Ascending aorta (tissue), 2 donors: ENCODE data around the gene NPB. TPM values are rescaled to one million over a fixed set of nuclear protein-coding genes. Genes with fewer than 3 reads are reported as not detected.

Source experiments
- DNase-seq, 2 donors: peaks; one replicate each; pipeline ENCODE4 v3.0.0-alpha.2; 2019; ENCODE audit warnings: low spot score in 2 of 2
- H3K27ac ChIP-seq, 2 donors: fragments of 200-600 bp; sonication (generic); one replicate each; pipeline ENCODE4 v1.5.1; 2016 to 2017; ENCODE audit warnings: mild to moderate bottlenecking in 1 of 2
- H3K27me3 ChIP-seq: fragments of 200-600 bp; sonication (generic); one replicate; pipeline ENCODE4 v1.5.1; 2017
- H3K36me3 ChIP-seq, 2 donors: fragments of 200-600 bp; sonication (generic); one replicate each; pipeline ENCODE4 v1.5.1; 2016
- H3K4me1 ChIP-seq, 2 donors: fragments of 200-600 bp; sonication (generic); one replicate each; pipeline ENCODE4 v1.5.1; 2016 to 2017; ENCODE audit warnings: mild to moderate bottlenecking in 1 of 2
- H3K4me3 ChIP-seq, 2 donors: fragments of 200-600 bp; sonication (generic); one replicate each; pipeline ENCODE4 v1.5.1; 2016 to 2017; ENCODE audit warnings: mild to moderate bottlenecking in 1 of 2
- H3K9me3 ChIP-seq, 2 donors: fragments of 200-600 bp; sonication (generic); one replicate each; pipeline ENCODE4 v1.5.1; 2016
- CTCF ChIP-seq, 3 experiments: fragments of 200-600 bp in 2 of 3; fragments of 450-650 bp in 1 of 3; sonication (generic) in 2 of 3; IDR thresholded peaks; one replicate each; pipeline ENCODE4 v1.5.1; 2016 to 2019; ENCODE audit warnings: antibody characterized with exemption in 3 of 3, mild to moderate bottlenecking in 1 of 3, moderate library complexity in 1 of 3
- intact Hi-C: fragments of 100-400 bp; cut with DNase I; formaldehyde crosslinking; loops from one replicate; pipeline ENCODE4 v1.15.1; 2023
- total RNA-seq: library from RNA; depleted of rRNA; stranded (reverse); fragments of >200 nt; gene quantifications from one replicate; pipeline ENCODE4 v1.1.0, GENCODE V29; 2016

NPB gene
- total RNA-seq, 1 donor from 2014 or later, result 1.5 TPM

DNA sequence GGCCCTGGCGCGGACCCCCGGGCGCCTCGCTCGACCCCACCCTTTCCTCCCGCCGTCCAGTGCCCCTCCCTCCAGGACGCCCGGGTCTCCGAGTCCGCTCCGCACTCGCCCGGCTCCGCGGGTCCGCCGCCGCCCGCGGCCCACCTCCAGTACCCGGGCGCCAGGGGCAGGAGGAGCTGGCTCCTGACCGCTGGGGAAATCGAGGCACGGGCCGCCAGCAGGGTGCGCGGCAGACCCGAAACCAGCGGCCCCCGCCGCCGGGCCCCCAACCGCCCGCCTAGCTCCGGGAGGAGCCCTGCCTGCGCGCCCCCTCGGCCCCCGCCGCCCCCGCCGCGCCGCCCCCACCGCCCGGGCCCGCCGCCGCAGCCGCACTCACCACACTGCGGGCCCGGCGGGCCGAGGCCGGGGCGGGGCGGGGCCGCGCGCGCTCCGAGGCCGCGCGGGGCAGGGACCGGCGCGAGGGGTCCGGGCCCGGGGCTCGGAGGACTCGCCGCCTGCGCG, 25.2 kb downstream of the NPB start:
- H3K4me1 ChIP-seq, result peaks cover 26 to 46% of the 10 kb centered on the region in 2 donors
- intact Hi-C loops, result loop anchor here (1.0 to 5.0 kb wide), 5 partner anchors 16 to 224 kb away; partner anchors contain the start of genes ARHGDIA, ASPSCR1, FASN and MRPL12
- H3K4me3 ChIP-seq, result peak overlapping the region; percentile 85 to 97
- no peaks in the 10 kb centered on the region for H3K27me3 ChIP-seq
- H3K9me3 ChIP-seq, result no peaks in the 10 kb centered on the region
- peaks cover 6 to 7% of the 10 kb centered on the region in 2 donors for H3K36me3 ChIP-seq
- DNase-seq, result no peak
- no peak for TF ChIP-seq CTCF (IDR thresholded peaks at IDR 0.05)
- H3K27ac ChIP-seq, result peak overlapping the region; percentile 92 to 93

- peak; percentile 15 to 49 (median 24) for TF ChIP-seq CTCF (IDR thresholded peaks at IDR 0.05)
- no peaks in the 10 kb centered on the region for H3K36me3 ChIP-seq
- peak; percentile 72 to 95 for DNase-seq
- H3K4me3 ChIP-seq, result peak within 1 kb of the TSS; percentile 85 to 97
- no peaks in the 10 kb centered on the region for H3K27me3 ChIP-seq
- intact Hi-C loops, result loop anchor here (1.0 to 5.0 kb wide), 5 partner anchors 17 to 225 kb away; partner anchors contain the start of genes ARHGDIA, ASPSCR1, FASN and MRPL12
- peaks cover 22 to 42% of the 10 kb centered on the region in 2 donors for H3K4me1 ChIP-seq
- peak within 1 kb of the TSS; percentile 92 to 93 for H3K27ac ChIP-seq
- no peaks in the 10 kb centered on the region for H3K9me3 ChIP-seq
Observed at GRCh38 chr17:81927653-81928543, 25.9 kb downstream of the NPB start, which contains the start of gene MAFG. Gene MAFG (minus strand): TSS chr17:81927735. CDS start chr17:81923185, 4,550 bp downstream.

GRCh38 chr17:81928544-81929252, 26.7 kb downstream of the NPB start:
- peak overlapping the region in 1 of 2 donors; percentile 30 for H3K27ac ChIP-seq
- H3K4me3 ChIP-seq, result peak overlapping the region in 1 of 2 donors; percentile 85
- intact Hi-C loops, result loop anchor here (5.0 kb wide), 2 partner anchors 56 to 169 kb away; partner anchors contain the start of genes ARHGDIA and FASN

DNA sequence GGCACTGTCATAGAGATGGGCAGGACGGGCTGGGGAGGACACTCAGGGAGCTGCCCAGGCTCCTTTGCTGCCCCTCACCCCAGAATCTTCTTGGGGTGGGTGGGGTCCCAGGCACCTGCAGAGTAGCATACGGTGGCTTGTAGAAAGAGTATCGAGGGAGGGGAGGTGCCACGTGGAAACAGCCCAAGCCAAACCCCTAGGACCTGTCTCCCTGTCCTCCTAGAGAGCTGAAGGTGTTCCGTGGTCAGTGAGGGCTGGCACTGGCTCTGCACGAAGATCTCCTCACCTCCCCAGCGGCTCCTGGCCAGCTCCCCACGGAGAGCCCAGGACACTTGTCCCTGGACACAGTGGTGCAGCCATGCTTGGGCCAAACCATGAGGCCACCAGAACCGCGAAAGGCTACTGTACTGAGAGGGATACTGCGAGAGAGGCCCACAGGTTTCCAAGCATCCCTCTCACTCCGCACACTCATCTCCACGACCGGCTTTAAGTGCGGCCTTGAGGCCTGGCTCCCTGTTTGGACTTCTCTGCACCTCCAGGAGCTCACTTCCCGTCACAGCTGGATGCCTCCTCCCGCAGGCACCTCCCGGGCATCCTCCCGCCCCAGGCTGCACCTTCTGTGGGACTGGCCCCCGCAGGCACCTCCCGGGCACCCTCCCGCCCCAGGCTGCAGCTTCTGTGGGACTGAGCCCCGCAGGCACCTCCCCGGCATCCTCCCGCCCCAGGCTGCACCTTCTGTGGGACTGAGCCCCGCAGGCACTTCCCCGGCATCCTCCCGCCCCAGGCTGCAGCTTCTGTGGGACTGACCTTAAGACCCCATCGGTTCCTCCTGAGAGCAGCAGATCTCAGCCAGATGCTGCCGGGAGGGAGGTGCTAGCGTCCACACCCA, 27.5 kb downstream of the NPB start:
- intact Hi-C loops, result loop anchor here (5.0 kb wide), 2 partner anchors 57 to 168 kb away; partner anchors contain the start of genes ARHGDIA and FASN
- Histone ChIP-seq H3K4me1 (peaks cover 15 to 26% of the 10 kb centered on the region in 2 donors), H3K27me3 (no peaks in the 10 kb centered on the region), H3K27ac (no peak overlapping the region), H3K4me3 (no peak overlapping the region), H3K9me3 (no peaks in the 10 kb centered on the region), H3K36me3 (no peaks in the 10 kb centered on the region)
- DNase-seq, result no peak
- TF ChIP-seq CTCF (IDR thresholded peaks at IDR 0.05), result no peak

More at GRCh38 chr17:81928544-81929252, 26.7 kb downstream of the NPB start:
- no peaks in the 10 kb centered on the region for H3K27me3 ChIP-seq
- no peaks in the 10 kb centered on the region for H3K9me3 ChIP-seq
- no peak for TF ChIP-seq CTCF (IDR thresholded peaks at IDR 0.05)
- no peak for DNase-seq
- peaks cover 17 to 34% of the 10 kb centered on the region in 2 donors for H3K4me1 ChIP-seq
- no peaks in the 10 kb centered on the region for H3K36me3 ChIP-seq
